Inflammatory macrophage (primary cell): ENCODE measurements around the gene ADGRD1.
"Not testable (repeated sequence)": the region's sequence is repeated elsewhere in the genome, so short reads cannot be mapped to it uniquely, and the experiment has no call there.

Experiments used
- DNase-seq, 2 donors: peaks; one replicate each; pipeline ENCODE4 v3.0.0-alpha.2; 2020 to 2022

ADGRD1 gene

DNA sequence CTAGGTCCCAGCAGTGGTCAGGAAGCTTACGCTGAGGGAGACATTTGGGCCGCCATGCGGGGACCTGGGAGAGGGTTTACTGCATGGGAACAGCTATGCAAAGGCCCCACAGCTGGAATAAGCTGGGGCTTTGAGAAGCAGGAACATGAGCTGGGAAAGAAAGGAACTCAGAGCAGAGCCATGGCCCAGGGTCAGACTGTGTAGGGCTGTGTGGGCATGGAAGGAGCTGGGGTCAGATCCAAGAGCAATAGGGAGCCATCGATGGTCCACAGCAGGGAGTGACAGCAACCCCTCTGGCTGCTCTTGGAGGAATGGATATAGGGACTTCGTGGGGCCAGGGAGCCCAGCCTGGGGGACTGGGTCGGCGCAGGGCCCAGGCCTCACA, 151.6 kb downstream of the ADGRD1 start:
- no peak for DNase-seq

DNA sequence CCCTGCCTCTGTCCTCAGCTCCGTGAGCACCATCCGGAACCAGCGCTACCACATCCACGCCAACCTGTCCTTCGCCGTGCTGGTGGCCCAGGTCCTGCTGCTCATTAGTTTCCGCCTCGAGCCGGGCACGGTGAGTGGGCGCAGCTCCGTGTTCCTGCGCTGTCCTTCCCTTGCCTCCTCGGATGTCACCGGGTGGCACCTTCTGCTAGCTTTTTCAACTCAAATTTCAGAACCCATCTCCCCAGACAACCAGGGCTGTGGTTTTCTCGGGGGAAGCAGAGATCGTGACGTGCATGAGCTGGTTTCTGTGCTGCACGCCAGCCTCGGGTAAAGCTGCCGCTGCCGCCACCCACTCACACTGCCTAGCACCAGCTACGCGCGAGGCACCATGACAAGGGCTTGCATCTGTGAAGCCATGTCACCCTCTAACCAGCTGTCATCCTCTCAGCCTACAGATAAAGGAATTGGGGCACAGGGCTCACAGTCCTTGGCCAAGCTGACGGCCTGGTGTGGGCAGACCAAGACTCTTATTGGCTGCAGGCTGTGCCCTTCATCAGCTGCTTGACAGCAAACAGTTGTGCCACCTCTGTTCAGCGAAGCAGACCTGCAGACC, 152.1 kb downstream of the ADGRD1 start:
- peak; percentile 32 to 61 for DNase-seq

DNA sequence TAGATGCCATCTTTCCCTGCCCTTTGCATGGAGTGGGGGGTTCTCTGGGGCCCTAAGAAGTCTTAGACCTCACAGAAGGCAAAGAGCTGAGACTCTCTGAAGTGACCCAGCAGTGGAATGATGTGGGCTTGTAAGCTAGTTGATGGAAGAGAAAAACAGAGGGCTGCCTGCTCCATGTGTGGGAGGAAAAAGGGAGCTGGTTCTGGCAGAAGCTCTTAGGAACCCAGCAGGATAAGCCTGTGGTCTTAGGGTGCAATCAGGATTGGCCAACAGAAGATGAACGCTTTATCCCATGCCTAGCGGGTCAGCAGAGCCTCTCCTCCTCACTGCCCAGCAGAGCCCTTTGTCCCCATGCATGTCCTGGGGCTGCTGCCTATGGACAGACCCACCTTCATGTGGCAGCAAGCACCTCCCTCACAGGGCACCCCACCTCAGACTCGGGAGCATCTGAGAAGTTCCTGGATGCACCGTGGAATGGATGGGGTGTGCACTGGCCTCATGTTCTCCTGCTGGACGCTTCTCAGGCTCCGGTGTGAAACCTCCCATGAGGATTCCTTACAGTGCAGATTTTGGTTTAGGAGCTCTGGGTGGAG, 152.7 kb downstream of the ADGRD1 start:
- DNase-seq = no peak

DNA sequence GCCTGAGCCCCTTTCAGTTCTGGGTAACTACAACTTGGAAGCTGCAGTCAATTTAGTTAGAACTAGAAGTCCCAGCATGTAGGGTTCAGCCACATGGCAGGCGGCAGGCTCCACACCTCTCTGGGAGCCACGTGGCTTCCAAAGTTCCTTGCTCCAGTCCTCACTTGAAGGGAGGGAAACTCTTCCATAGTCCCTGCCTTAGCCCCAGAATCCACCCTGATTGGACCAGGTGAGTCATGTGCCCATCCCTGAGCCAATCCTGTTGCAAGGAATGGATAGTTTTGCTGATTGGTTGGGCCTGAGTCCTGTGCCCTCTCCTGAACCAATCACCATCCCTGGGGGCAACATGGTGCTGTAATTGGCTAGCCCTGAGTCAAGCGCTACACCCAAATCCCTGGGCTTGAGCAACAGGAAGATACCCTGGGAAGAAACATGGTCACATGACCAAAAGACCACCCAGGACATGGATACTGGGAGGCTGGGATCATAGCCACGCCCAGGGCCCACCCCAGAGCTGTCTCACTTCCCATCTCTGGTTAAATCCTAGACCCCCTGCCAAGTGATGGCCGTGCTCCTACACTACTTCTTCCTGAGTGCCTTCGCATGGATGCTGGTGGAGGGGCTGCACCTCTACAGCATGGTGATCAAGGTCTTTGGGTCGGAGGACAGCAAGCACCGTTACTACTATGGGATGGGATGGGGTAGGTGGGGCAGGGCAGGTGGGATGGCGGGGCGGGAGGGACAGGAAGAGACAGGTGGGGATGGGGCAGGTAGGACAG, 154.7 kb downstream of the ADGRD1 start:
- no peak for DNase-seq

DNA sequence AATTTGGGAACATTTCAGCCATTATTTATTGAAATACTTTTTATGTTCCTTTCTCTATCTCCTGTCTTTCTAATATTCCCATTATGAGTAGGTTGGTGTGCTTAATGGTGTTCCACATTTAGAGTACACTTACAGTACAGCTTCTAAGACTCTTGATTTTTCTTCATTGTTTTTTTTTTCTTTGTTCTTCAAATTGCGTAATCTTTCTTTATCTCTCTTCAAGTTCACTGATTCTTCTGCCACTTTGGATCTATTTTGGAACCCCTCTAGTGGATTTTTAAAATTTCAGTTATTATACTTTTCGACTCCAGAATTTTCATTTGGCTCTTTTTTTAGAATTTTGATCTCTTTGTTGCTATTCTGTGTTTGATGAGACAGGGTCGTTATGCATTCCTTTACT, 157.7 kb downstream of the ADGRD1 start:
- no peak for DNase-seq

DNA sequence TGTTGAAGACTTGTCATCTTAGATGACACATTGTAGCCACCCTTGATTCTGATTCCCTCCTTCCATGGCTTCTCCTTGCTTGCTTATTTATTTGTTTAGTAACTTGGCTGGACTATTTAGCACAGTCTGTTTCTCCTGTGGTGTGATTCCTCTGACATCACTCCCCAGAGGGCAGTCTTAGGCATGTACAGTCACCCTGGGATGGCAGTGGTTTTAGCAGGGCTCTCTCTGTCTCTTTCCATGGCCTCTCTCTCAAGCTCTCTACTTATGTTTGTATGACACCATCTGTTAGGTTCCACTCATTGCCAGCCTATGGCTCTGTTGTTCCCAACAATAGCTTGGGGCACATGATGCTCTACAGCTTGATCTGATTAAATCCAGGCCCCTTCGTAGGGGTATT, 158.3 kb downstream of the ADGRD1 start:
- DNase-seq = no peak

DNA sequence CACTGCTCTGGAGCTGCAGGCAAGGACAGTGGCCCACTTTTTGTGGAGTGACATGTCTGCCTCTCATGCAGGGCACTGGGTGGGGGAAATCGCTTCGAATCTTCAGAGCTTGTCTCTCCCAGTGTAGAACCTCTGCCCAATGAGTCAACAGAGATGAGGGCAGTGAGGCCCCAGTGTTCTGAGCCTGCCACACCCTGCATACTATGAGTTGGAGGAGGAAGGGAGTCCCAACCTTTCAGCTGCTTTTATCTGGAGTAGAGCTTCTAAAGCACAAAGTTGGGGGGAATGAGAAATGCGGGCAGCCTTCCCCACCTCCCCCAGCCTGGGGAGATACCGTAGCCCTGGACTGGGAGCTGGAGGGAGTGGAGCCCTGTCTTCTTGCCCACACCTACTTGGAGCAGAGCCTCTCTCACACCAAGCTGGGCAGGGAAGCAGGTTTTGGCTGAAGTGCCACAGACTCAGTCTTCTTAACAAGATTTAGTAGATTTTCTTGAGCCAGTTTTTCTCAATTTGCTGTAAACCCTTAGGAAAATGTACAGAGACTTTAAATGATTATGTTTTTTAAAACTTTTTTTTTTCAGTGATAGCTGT, 159.1 kb downstream of the ADGRD1 start:
- no peak for DNase-seq

DNA sequence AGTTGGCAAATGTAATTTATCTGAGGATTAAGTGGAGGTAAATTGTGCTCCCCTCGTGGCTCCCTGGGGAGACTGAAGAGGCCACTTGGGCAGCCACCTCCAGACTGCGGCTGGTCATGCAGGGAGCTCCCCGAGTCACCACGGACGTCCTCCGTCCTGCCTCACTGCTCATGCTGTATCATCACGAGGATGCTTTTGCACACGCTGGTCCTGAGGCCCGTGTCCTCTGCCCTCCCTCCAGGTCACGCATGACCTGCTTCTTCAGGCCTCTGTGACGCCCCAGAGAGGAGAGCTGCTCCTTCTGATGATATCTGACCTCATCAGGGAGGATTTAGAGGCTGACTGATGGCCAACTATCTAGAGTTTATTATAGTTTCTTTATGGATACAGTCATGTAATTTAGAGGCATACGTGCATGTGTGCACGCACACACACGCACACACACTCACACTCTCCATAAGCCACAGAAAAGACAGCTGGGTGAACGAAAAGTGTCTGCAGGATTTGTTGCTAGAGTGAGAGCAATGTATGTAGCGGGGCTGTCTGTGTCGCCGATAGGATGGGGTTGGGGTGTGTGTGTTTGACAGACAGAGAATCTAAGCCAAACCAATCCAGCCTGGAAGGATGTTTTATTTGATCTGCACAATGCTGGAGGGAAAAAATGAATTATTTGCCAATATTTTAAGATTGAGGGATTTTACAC, 160.0 kb downstream of the ADGRD1 start:
- no peak for DNase-seq

DNA sequence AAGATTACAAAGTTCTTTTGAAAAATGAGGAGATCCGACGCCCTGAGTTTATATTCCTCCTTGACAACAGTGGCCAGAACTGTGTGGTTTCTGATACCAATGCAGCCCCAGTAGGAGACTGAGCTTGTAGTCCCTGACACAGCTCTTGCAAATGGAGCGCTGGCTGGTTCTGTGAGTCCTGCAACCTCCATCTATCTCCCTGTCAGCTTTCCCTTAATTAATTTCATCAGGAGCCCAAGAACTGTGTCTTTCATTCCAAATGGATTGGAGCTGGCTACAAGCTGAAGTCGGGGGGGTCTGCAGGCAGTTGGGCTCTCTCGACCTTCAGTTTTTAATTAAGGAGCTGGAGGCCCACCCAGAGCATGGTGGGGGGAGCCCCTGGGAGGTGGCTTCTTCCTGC, 160.6 kb downstream of the ADGRD1 start:
- no peak for DNase-seq

DNA sequence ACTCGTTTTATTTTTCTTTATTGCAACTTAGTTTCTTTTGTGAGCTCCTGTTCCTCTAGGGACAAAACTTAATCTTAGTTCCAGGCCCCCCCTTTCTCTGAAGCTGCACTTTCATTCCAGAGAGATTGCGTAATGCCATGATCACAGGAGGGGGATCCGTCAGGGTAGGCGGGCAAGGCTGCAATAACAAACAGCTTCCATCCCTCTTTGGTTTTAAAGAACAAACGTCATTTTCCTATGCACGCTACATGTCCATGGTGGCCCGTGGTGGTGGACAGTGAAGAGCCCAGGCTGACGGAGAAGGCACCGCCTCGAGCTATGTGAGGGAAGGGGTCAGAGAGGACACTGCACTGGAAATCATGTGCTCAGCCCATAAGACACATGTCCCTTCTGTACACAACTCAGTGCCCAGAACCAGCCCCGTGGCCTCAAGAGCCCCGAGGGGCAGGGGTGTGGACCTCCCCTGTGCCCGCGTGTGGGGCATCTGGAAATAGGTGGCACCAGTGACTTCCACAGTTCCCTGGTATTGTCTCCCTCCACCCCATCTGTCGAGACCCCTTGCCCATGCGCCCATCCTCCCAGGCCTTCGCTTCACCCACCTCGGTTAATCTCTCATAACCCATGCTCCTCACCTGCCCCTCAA, 161.4 kb downstream of the ADGRD1 start:
- no peak for DNase-seq

DNA sequence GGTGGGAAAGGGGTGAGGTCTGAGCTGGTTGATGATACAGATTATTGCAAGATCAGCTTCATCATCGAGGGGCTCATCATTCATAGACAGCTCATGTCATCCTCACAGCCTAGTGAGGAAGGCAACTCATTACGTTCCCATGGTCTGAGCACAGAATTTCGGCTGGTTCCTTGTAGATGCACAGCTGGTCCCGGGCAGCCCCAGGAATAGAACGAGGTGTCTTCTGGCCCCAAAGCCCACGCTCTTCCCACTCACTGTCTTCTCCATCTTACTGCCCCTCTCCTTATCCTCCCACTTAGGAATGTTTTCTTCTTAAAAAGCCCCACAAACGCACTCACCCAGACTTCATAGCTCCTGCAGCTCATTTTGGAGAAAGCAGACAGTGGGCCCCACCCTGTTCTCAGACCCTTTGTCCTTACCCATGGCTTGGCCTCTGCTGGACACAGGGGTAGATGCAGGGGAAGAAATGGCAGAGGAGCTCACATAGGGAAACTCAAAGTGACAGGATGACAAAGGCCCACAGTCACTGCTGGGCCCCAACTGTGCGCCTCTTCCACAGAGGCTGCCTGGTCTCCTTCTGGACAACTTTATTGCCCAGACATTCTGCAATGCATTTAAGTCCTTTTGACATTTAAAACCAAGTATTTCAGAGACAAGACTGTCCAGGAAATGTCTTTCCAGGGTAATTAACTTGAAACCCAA, 162.2 kb downstream of the ADGRD1 start:
- DNase-seq = no peak

DNA sequence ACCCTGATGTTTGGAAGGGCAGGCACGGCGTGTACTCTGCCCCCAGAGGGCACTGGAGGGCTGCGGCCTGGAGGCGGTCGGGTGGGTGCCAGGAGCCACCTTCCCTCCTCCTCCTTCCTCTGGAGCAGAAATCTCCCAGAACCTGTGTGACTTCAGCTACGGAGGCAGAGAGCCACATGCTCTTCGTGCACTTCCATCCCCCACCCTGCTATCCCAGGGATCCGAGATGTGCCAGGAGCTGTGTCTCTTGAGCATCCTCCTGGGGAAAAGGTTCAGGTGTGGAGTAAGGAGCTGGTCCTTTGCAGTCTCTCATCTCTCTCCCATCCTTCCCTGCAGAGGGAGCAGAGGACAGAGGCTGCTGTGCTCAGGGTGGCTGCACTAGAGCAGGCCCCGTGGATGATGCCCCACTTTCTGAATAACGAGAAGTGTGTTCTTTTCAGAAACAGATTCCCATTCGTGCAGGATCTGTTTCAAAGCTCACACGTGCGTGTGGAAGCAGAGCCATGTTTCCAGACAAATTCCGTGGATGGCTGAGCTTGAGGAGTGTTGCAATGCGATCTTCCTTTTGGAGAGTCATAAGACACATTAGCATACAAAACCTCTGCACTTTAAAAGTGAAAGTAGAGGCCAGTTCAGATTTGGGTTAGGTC, 162.9 kb downstream of the ADGRD1 start:
- DNase-seq = no peak

DNA sequence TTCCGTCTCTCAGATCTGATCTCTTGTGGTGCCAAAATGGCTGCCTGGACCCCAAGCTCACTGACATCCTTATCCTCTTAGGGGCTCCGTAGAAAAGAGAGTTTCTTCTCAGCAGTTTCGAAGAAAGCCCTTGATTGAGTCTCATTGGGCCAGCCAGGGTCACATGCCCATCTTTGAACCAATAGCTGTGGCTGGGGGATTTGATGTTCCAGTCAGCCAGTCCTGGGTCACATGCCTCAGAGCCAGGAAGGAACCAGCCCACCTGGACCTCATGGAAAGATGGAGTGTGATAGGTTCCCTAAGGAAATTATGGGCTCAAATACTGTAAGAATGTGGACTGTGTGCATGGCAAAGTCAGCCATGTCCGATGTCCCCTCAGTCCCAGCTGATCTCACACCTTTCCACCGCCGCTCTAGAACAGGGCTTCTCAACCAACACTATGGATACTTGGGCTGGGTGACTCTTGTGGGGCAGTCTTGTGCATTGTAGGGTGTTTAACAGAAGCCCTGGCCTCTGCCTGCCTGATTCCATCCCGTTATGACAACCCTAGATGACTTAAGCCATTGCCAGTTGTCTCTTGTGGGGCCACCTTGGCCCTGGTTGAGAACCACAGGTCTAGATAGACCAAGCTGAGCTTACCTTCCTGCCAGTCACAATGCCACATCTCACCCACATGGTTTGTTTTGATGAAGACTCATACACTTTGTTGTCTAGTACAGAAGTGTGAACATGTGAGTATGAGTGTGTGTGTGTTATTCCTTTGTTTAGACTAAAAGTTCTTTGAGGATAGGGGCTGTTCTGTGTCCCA, 163.9 kb downstream of the ADGRD1 start:
- DNase-seq = no peak

DNA sequence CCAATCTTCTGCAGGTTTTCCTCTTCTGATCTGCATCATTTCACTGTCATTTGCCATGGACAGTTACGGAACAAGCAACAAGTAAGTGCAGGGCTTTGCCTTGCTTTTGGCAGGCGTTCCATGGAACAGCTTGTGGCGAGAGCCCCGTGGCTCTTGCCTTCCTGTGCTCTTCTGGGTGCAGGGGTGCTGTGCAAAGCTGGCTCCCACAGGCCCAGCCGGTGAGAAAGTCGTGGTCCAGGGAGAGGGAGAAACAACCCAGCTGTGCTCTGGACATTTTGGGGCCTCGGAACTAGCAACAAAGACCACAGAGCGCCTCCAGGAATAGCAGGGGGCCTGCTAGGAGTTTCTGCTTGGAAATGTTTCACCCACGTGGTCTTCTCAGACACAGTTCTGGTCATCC, 164.7 kb downstream of the ADGRD1 start:
- DNase-seq = no peak

DNA sequence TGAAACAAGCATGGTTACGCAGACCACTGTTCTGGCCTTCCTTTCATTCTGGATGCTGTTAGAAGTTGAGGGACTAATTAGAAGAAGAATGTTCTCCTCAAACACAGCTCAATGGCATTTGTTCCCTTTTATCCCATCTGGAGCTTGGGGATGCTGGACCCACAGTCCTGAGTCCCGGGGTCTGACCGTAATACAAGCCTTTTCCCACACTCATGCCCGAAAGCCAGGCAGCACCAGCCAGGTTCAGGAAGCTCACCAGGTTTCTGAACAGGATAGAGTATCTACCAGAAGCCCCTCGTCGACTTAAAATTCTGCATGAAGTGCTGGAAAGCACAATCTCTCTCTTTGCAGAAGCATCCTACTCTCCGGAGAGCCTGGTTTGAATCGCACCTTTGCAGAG, 165.6 kb downstream of the ADGRD1 start:
- DNase-seq = not testable (repeated sequence)

DNA sequence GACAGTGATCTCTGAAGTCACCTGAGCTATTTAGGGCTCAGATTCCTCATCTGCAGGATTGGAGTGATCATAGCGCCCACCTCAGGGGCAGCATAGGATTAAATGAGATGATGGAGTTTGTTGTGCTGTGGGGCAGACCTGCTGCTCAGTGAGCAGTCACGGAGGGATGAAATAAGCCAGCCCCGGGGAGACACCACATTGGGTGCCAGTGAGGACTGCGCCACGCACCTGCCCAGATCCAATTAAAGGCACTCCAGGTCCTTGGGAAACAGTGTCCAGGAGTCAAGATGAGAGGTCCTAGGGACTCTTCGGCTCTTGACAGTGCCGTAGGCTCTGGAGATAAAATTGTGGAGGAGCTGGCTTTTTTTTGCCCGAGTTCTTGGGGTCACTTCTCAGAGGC, 166.2 kb downstream of the ADGRD1 start:
- no peak for DNase-seq

DNA sequence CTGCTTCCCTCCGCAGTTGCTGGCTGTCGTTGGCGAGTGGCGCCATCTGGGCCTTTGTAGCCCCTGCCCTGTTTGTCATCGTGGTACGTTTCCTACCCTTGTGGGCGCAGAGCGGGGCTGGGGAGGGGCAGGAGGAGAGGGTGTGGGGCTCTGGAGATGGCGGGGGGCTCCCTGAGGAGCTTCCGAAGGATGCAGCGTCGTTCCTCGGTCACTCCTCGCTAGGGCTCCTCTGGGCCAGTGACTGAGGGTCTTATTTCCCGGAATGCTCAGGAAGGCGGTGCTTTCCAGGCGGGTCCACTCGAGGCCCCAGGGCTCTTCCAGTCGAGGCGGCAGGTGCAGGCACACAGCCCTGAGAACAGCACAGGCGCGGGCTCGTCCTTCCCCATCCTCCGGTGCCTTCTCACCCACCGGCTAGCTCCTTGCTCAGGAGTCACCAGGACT, 167.1 kb downstream of the ADGRD1 start:
- DNase-seq = no peak

DNA sequence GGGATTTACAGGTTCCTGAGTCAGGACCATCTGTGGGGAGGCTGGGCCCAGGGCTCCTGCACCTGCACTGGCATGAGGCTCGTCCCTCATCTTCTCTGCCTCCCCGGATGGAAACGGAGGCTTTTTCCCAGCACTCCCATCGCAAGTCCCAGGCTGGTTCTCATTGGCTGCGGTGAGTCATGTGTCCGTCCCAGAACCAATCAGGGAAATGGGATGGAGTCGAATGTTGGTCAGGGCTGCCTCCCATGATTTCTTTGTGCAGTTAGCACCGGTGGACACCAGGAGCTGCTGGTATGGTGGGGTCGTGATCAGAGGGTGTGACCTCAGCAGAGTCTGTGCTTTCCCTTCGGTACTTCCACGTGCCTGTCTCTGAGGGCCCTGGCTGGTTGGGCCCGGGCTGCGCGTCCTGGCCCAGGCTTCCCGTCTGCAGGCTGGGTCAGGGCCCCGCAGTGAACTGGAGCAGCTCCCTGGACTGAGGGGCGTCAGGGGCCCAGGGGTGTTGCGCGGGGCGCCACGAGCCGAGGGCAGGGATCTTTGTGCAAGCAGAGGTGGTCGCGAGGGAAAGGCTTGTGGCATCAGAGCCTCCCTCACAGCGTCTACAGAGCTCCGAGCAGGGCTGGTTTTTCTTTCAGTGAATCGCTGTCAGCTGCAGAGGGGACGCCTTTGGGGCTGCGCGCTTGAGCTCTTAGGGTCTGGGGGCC, 168.1 kb downstream of the ADGRD1 start:
- DNase-seq = no peak

DNA sequence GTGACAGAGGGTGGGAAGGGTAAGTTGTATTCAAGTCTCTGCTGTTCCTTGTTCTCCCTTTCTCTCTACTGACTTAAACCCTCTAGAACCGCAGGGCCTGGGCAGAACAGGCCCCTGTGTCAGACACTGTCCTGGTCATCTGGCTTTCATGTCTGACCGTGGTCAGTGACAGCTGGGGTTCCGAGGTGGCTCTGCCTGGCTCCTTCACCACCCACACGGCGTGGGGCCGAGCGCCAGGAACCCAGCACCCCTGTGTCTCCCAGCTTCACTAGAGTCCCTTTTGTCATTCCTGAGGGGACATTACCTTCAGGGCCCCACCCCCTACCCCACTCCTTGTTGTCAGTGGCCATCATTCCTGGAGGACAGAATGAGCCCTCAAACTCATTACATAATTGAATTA, 168.9 kb downstream of the ADGRD1 start:
- no peak for DNase-seq

DNA sequence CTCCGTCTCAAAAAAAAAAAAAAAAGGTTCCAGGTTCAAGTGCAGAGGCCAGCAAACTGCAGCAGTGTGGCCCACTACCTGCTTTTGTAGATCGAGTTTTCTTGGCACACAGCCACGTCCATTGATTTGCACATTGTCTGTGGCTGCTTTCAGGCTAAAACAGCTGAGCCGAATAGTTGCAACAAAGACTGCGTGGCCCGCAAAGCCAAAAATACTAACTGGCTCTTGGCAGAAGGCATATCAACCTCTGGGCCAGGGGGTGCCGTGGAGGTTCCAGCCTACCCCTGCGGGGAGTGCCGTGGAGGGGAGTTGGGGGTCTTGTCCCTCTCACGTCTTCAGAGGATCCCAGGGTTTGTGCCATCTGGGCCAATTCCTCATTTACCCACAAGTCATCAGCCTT, 170.1 kb downstream of the ADGRD1 start:
- no peak for DNase-seq
